ENCODE measurements around the gene CD99L2. TPM values are rescaled to one million over a fixed set of nuclear protein-coding genes. Genes with fewer than 3 reads are reported as not detected.

The CD99L2 gene
- total RNA-seq, 4 donors from 2014 or later = 12.3 to 22.4 (median 16.5) TPM

GRCh38 chrX:150790021-150790420 is 108.4 kb downstream of the CD99L2 start:
- in situ Hi-C loops (cut with MboI; ENCODE audit: low pct_ligation_motif_present in 1 of 4, low pct_unique_long_range_greater_than_20kb in 1 of 4, low sequenced_read_pairs in 3 of 4) (loop anchor here in 2 of 4 donors (25.0 kb wide), 2 partner anchors 197 to 297 kb away; partner anchors contain the start of gene HMGB3 (in 1 of the 2)), intact Hi-C loops (cut with DNase I; ENCODE audit: low total_unique reads) (no loop called here)
- TF ChIP-seq POLR2A (IDR thresholded peaks at IDR 0.05) (no peak), EP300 (IDR thresholded peaks at IDR 0.05; ENCODE audit: low read depth) (no peak), POLR2AphosphoS5 (IDR thresholded peaks at IDR 0.05) (no peak), CTCF (IDR thresholded peaks at IDR 0.05) (no peak)
- Histone ChIP-seq H3K9me3 (no peaks in the 10 kb centered on the region), H3K27me3 (no peaks in the 10 kb centered on the region), H3K36me3 (no peaks in the 10 kb centered on the region), H3K4me3 (no peak overlapping the region), H3K27ac (no peak overlapping the region), H3K4me1 (no peaks in the 10 kb centered on the region)
- DNase-seq = no peak
- 96% methylated on average over 1 of the region's 1 CpG; no CpG with 5 or more reads in 1 of the 2 donors for WGBS, 2 donors (ENCODE audit: low coverage in 1 of 2)

GRCh38 chrX:150781677-150782076 is 116.8 kb downstream of the CD99L2 start:
- Histone ChIP-seq H3K9me3 (no peaks in the 10 kb centered on the region), H3K27me3 (no peaks in the 10 kb centered on the region), H3K4me1 (no peaks in the 10 kb centered on the region), H3K27ac (no peak overlapping the region), H3K4me3 (no peak overlapping the region), H3K36me3 (no peaks in the 10 kb centered on the region)
- 80% methylated on average over 10 of the region's 10 CpGs; no CpG with 5 or more reads in 1 of the 2 donors for WGBS, 2 donors (ENCODE audit: low coverage in 1 of 2)
- in situ Hi-C loops (cut with MboI; ENCODE audit: low pct_ligation_motif_present in 1 of 4, low pct_unique_long_range_greater_than_20kb in 1 of 4, low sequenced_read_pairs in 3 of 4) (loop anchor here in 2 of 4 donors (25.0 kb wide), 2 partner anchors 206 to 306 kb away; partner anchors contain the start of gene HMGB3 (in 1 of the 2)), intact Hi-C loops (cut with DNase I; ENCODE audit: low total_unique reads) (no loop called here)
- TF ChIP-seq CTCF (IDR thresholded peaks at IDR 0.05) = no peak
- no peak for TF ChIP-seq POLR2AphosphoS5 (IDR thresholded peaks at IDR 0.05)
- TF ChIP-seq POLR2A (IDR thresholded peaks at IDR 0.05) = no peak
- no peak for TF ChIP-seq EP300 (IDR thresholded peaks at IDR 0.05; ENCODE audit: low read depth)
- DNase-seq = no peak

- Histone ChIP-seq H3K9me3 (no peaks in the 10 kb centered on the region), H3K4me3 (no peak overlapping the region), H3K27ac (no peak overlapping the region), H3K27me3 (no peaks in the 10 kb centered on the region), H3K36me3 (no peaks in the 10 kb centered on the region), H3K4me1 (no peaks in the 10 kb centered on the region)
- in situ Hi-C loops (cut with MboI; ENCODE audit: low pct_ligation_motif_present in 1 of 4, low pct_unique_long_range_greater_than_20kb in 1 of 4, low sequenced_read_pairs in 3 of 4) = loop anchor here (10.0 to 25.0 kb wide), 4 partner anchors 208 to 308 kb away; partner anchors contain the start of gene HMGB3 (in 1 of the 4)
- TF ChIP-seq CTCF (IDR thresholded peaks at IDR 0.05) = no peak
- TF ChIP-seq POLR2A (IDR thresholded peaks at IDR 0.05) = no peak
- TF ChIP-seq POLR2AphosphoS5 (IDR thresholded peaks at IDR 0.05) = no peak
- TF ChIP-seq EP300 (IDR thresholded peaks at IDR 0.05; ENCODE audit: low read depth) = no peak
- intact Hi-C loops (cut with DNase I; ENCODE audit: low total_unique reads) = no loop called here
- no peak for DNase-seq
- WGBS, 2 donors (ENCODE audit: low coverage in 1 of 2) = 86% methylated on average over 8 of the region's 8 CpGs; no CpG with 5 or more reads in 1 of the 2 donors
Observed at GRCh38 chrX:150779385-150779784, 119.1 kb downstream of the CD99L2 start.

GRCh38 chrX:150777328-150777992 is 121.0 kb downstream of the CD99L2 start:
- Histone ChIP-seq H3K4me1 (no peaks in the 10 kb centered on the region), H3K27ac (no peak overlapping the region), H3K4me3 (no peak overlapping the region), H3K36me3 (no peaks in the 10 kb centered on the region), H3K27me3 (no peaks in the 10 kb centered on the region), H3K9me3 (no peaks in the 10 kb centered on the region)
- intact Hi-C loops (cut with DNase I; ENCODE audit: low total_unique reads) (no loop called here), in situ Hi-C loops (cut with MboI; ENCODE audit: low pct_ligation_motif_present in 1 of 4, low pct_unique_long_range_greater_than_20kb in 1 of 4, low sequenced_read_pairs in 3 of 4) (loop anchor here (10.0 to 25.0 kb wide), 4 partner anchors 210 to 310 kb away; partner anchors contain the start of gene HMGB3 (in 1 of the 4))
- no peak for TF ChIP-seq EP300 (IDR thresholded peaks at IDR 0.05; ENCODE audit: low read depth)
- TF ChIP-seq CTCF (IDR thresholded peaks at IDR 0.05) = no peak
- no peak for TF ChIP-seq POLR2A (IDR thresholded peaks at IDR 0.05)
- TF ChIP-seq POLR2AphosphoS5 (IDR thresholded peaks at IDR 0.05) = no peak
- no peak for DNase-seq
- WGBS, 2 donors (ENCODE audit: low coverage in 1 of 2) = 88% methylated on average over 18 of the region's 18 CpGs; no CpG with 5 or more reads in 1 of the 2 donors
